NT2/D1 (cell line): Measurements from ENCODE around the gene AHNAK.

Experiments
- SUZ12 ChIP-seq: IDR thresholded peaks from 2 replicates; pipeline ENCODE4 v1.6.1; 2011; ENCODE audit not compliant: insufficient read length, insufficient read depth; ENCODE audit errors: extremely low read depth
- YY1 ChIP-seq: IDR thresholded peaks from 2 replicates; pipeline ENCODE4 v1.6.1; 2011; ENCODE audit not compliant: insufficient read length, insufficient read depth
- ZNF274 ChIP-seq: IDR thresholded peaks from 2 replicates; pipeline ENCODE4 v1.6.1; 2011; ENCODE audit warnings: mild to moderate bottlenecking, low read depth, low read length

GRCh38 chr11:62449451-62449851, 97.2 kb downstream of the AHNAK start:
- TF ChIP-seq YY1 (no peak), ZNF274 (no peak), SUZ12 (no peak)
